ENCODE data around the gene ELN.

Gene ELN

DNA sequence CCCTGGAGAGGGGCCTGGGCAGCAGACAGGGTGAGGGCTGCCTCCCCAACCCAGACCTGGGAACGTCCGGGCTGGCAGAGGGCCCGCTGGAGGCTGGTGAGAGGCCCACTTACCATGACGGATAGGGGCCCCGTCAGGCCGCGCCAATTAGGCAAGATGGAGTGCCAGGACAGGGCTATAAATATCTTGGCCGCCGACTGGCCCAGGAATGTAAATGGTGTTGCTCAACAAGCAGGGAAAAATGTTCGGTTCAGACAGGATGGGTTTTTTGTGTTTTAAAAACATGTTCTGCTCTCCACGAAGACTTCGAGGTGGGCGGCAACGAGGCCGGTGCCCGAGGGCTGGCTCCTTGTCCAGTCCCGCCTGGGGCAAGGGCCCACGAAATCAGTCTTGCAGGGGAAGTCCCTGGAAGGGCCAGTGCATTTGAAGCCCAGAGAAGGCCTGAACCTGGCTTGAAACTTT lies 35.8 kb upstream of the ELN start:
- DNase-seq: no peak

DNA sequence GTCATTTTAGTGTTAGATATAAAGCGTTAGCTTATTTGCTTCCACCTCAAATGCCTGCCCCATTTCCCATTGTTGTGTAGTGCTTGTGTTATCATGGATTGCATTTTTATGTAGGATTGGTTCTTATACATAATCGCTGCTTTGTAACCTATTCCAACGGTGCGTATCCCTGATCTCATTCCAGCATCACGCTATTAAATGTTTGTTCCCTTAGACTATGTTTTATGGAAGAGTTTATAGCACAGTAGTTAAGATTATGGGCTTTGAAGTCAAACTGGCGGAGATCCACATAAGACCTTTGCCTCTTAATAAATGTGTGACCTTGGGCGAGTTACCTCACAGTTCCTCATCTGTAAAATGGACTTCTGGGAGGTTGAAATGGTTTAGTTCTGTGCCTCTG lies 34.0 kb upstream of the ELN start:
- Mint-ChIP-seq H3K27ac (no peak overlapping the region), H3K4me1 (ENCODE audit: low read depth in 2 of 2) (no peaks in the 10 kb centered on the region), H3K36me3 (ENCODE audit: insufficient read depth) (peaks cover 2% of the 10 kb centered on the region), H3K4me3 (no peak overlapping the region), H3K9me3 (no peaks in the 10 kb centered on the region), H3K27me3 (peaks cover 18 to 32% of the 10 kb centered on the region in 2 donors)
- ATAC-seq (replicated peaks) (no peak), DNase-seq (no peak)

More for the DNA sequence above, 35.8 kb upstream of the ELN start:
- Mint-ChIP-seq H3K27me3 (peaks cover 12 to 17% of the 10 kb centered on the region in 2 donors), H3K4me3 (no peak overlapping the region), H3K9me3 (no peaks in the 10 kb centered on the region), H3K27ac (no peak overlapping the region), H3K4me1 (ENCODE audit: low read depth in 2 of 2) (no peaks in the 10 kb centered on the region), H3K36me3 (ENCODE audit: insufficient read depth) (peaks cover 2% of the 10 kb centered on the region)
- no peak for ATAC-seq (replicated peaks)

- ATAC-seq (replicated peaks) (no peak), DNase-seq (no peak)
- H3K4me3 Mint-ChIP-seq: no peak overlapping the region
- no peaks in the 10 kb centered on the region for H3K4me1 Mint-ChIP-seq (ENCODE audit: low read depth in 2 of 2)
- H3K9me3 Mint-ChIP-seq: no peaks in the 10 kb centered on the region
- H3K36me3 Mint-ChIP-seq (ENCODE audit: insufficient read depth): peaks cover 2% of the 10 kb centered on the region
- H3K27ac Mint-ChIP-seq: no peak overlapping the region
- peaks cover 18 to 32% of the 10 kb centered on the region in 2 donors for H3K27me3 Mint-ChIP-seq
Measured at GRCh38 chr7:73994761-73995160, 33.2 kb upstream of the ELN start.

- ATAC-seq (replicated peaks): no peak
Measured at GRCh38 chr7:73995330-73995729, 32.6 kb upstream of the ELN start.

DNA sequence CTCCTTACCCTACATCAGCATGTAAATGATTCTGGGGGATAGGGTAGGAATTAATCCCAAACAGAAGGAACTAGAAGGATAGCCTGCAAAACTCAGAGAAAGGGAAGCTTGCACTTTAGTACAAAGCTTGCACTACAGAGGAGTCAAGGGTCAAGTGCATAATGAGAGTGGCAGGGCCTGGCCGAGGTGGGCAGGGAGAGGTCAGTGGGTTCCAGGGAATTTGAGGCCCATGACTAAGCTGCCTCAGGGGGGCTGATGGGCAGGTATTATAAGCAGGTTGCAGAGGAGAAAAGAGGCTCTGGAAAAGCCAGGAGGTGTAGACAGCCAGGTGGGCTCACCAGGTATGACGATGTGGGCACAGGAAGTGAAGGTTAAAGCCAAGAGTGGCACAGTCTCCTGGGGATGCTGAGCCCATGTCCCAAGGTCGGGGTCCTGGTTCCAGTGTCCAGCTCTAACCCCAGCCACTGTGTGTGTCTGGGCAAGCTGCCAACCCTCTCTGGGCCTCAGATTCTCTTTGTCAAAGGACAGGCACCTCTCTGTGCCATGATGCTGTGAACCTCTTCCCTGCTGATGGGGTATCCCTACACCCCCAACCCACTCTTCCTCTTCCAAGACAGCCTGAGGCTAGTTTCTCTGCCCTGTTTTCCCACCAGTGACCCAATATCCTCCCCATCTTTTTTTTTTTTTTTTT lies 32.0 kb upstream of the ELN start:
- H3K27ac Mint-ChIP-seq: no peak overlapping the region
- peaks cover 18 to 32% of the 10 kb centered on the region in 2 donors for H3K27me3 Mint-ChIP-seq
- no peak for DNase-seq
- H3K4me3 Mint-ChIP-seq: no peak overlapping the region
- H3K9me3 Mint-ChIP-seq: no peaks in the 10 kb centered on the region
- no peaks in the 10 kb centered on the region for H3K4me1 Mint-ChIP-seq (ENCODE audit: low read depth in 2 of 2)
- H3K36me3 Mint-ChIP-seq (ENCODE audit: insufficient read depth): no peaks in the 10 kb centered on the region
- no peak for ATAC-seq (replicated peaks)

More at GRCh38 chr7:73995330-73995729, 32.6 kb upstream of the ELN start:
- Mint-ChIP-seq H3K27me3 (peaks cover 18 to 32% of the 10 kb centered on the region in 2 donors), H3K27ac (no peak overlapping the region), H3K9me3 (no peaks in the 10 kb centered on the region), H3K36me3 (ENCODE audit: insufficient read depth) (peaks cover under 1% of the 10 kb centered on the region), H3K4me1 (ENCODE audit: low read depth in 2 of 2) (no peaks in the 10 kb centered on the region), H3K4me3 (no peak overlapping the region)
- DNase-seq: no peak

DNA sequence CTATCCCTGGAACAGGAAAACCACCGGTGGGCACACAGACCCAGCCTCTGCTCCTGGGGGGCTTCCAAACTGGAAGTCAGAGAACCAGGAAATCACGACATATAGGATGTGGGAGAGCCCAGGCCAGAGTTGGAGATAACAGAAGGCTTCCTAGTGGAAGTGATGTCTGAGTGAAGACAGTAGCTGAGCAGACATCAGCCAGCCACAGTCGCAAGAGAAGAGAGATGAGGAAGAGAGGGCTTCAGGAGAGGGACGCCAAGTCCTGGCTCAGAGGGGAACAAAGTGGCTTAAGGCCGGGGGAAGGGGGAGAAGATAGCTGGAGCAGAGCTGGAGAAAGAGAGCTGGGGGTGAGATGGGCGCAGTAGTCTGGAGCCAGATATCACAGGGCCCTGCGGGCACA lies 30.9 kb upstream of the ELN start:
- DNase-seq (no peak), ATAC-seq (replicated peaks) (no peak)
- H3K36me3 Mint-ChIP-seq (ENCODE audit: insufficient read depth): no peaks in the 10 kb centered on the region
- no peak overlapping the region for H3K4me3 Mint-ChIP-seq
- no peak overlapping the region for H3K27ac Mint-ChIP-seq
- no peaks in the 10 kb centered on the region for H3K9me3 Mint-ChIP-seq
- H3K27me3 Mint-ChIP-seq: peaks cover 18 to 32% of the 10 kb centered on the region in 2 donors
- peaks cover 0 to 2% of the 10 kb centered on the region in 2 donors for H3K4me1 Mint-ChIP-seq (ENCODE audit: low read depth in 2 of 2)

GRCh38 chr7:73999664-74000435 lies 28.1 kb upstream of the ELN start:
- Mint-ChIP-seq H3K27me3 (peaks cover 18 to 32% of the 10 kb centered on the region in 2 donors), H3K36me3 (ENCODE audit: insufficient read depth) (no peaks in the 10 kb centered on the region), H3K4me3 (no peak overlapping the region), H3K27ac (no peak overlapping the region), H3K9me3 (no peaks in the 10 kb centered on the region), H3K4me1 (ENCODE audit: low read depth in 2 of 2) (peaks cover 6 to 8% of the 10 kb centered on the region in 2 donors)
- no peak for DNase-seq
- ATAC-seq (replicated peaks): no peak

GRCh38 chr7:74000489-74001149 lies 27.4 kb upstream of the ELN start:
- H3K9me3 Mint-ChIP-seq: no peaks in the 10 kb centered on the region
- peaks cover 7 to 8% of the 10 kb centered on the region in 2 donors for H3K4me1 Mint-ChIP-seq (ENCODE audit: low read depth in 2 of 2)
- ATAC-seq (replicated peaks) (no peak), DNase-seq (no peak)
- no peaks in the 10 kb centered on the region for H3K36me3 Mint-ChIP-seq (ENCODE audit: insufficient read depth)
- H3K4me3 Mint-ChIP-seq: no peak overlapping the region
- H3K27ac Mint-ChIP-seq: no peak overlapping the region
- H3K27me3 Mint-ChIP-seq: peaks cover 18 to 30% of the 10 kb centered on the region in 2 donors

- Mint-ChIP-seq H3K4me3 (no peak overlapping the region), H3K27ac (no peak overlapping the region)
Measured at GRCh38 chr7:74001150-74001494, 26.9 kb upstream of the ELN start.

DNA sequence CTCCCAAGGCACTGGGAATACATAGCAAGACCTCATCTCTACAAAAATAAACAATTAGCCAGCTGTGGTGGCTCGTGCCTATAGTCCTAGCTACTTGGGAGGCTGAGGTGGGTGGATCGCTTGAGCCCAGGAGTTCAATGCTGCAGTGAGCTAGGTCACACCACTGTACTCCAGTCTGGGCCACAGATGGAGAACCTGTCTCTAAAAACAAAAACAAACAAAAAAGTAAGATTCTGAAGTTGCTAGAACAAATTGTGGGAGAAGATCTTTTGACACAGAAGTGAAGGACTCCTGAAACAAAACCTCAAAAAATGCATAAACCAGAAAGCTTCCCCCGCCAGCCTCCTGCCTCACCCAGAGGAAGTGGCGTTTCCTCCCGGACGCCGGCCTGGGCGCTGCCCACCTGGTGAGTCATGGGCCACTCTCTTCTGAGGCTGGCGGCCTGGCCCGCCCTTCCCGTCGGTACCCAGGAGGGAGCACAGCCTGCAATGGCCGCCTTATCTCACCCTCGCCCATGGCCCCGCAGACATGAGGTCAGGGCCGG lies 25.4 kb upstream of the ELN start:
- Mint-ChIP-seq H3K27ac (peak overlapping the region; percentile 73 to 85), H3K27me3 (peaks cover 4 to 11% of the 10 kb centered on the region in 2 donors), H3K4me1 (ENCODE audit: low read depth in 2 of 2) (peaks cover 8 to 9% of the 10 kb centered on the region in 2 donors), H3K4me3 (peak overlapping the region; percentile 17 to 35), H3K9me3 (no peaks in the 10 kb centered on the region), H3K36me3 (ENCODE audit: insufficient read depth) (peaks cover 3% of the 10 kb centered on the region)
- DNase-seq (peak in 1 of 3 experiments; percentile 6), ATAC-seq (replicated peaks) (peak; percentile 47)

More at GRCh38 chr7:74001150-74001494, 26.9 kb upstream of the ELN start:
- ATAC-seq (replicated peaks): no peak
- Mint-ChIP-seq H3K36me3 (ENCODE audit: insufficient read depth) (no peaks in the 10 kb centered on the region), H3K9me3 (no peaks in the 10 kb centered on the region), H3K27me3 (peaks cover 17 to 25% of the 10 kb centered on the region in 2 donors), H3K4me1 (ENCODE audit: low read depth in 2 of 2) (peaks cover 8 to 9% of the 10 kb centered on the region in 2 donors)
- no peak for DNase-seq

- H3K36me3 Mint-ChIP-seq (ENCODE audit: insufficient read depth): peaks cover 3% of the 10 kb centered on the region
- DNase-seq (no peak), ATAC-seq (replicated peaks) (no peak)
- H3K27me3 Mint-ChIP-seq: peaks cover 0 to 4% of the 10 kb centered on the region in 2 donors
- H3K4me1 Mint-ChIP-seq (ENCODE audit: low read depth in 2 of 2): peaks cover 8 to 9% of the 10 kb centered on the region in 2 donors
- no peaks in the 10 kb centered on the region for H3K9me3 Mint-ChIP-seq
- no peak overlapping the region for H3K4me3 Mint-ChIP-seq
- H3K27ac Mint-ChIP-seq: peak overlapping the region in 1 of 2 donors; percentile 5
Measured at GRCh38 chr7:74003621-74004020, 24.4 kb upstream of the ELN start.

GRCh38 chr7:74006032-74006431 lies 21.9 kb upstream of the ELN start:
- Mint-ChIP-seq H3K4me3 (no peak overlapping the region), H3K27ac (peak overlapping the region in 1 of 2 donors; percentile 81), H3K36me3 (ENCODE audit: insufficient read depth) (peaks cover 3% of the 10 kb centered on the region), H3K9me3 (no peaks in the 10 kb centered on the region), H3K4me1 (ENCODE audit: low read depth in 2 of 2) (peaks cover 8 to 9% of the 10 kb centered on the region in 2 donors), H3K27me3 (peaks cover 0 to 16% of the 10 kb centered on the region in 2 donors)
- DNase-seq (no peak), ATAC-seq (replicated peaks) (no peak)

Data from effector memory CD8-positive, alpha-beta T cell (primary cell).